Measurements from ENCODE around the gene FRMD5.

Gene FRMD5

DNA sequence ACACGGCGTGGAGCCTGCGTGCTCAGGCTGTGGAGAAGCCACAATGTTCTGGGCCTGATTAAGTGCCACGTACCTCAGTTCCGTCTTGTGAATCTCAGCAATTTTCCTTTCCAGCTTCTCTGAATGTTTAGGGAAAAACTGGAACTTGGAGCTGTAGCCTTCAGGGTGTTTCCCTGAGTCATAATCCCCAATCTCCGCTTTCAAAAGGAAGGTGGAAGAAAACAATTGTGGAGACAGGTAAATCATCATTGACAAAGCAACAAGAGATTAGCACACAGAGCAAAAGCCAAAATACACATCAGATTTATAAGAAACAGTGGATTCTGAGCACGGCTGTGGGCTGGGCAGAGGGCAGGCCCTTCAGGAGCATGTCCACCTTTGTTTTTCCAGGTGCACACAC, 289.3 kb downstream of the FRMD5 start:
- H3K27ac ChIP-seq (ENCODE audit: low read length) = no peak overlapping the region
- ATAC-seq (ENCODE audit: insufficient read depth, low read depth) (no peak), DNase-seq (no peak)
- H3K79me2 ChIP-seq (ENCODE audit: insufficient read depth, low read length) = no peaks in the 10 kb centered on the region
- H3K27me3 ChIP-seq (ENCODE audit: insufficient read depth, low read length, poor library complexity) = no peaks in the 10 kb centered on the region
- no peak overlapping the region for H2AFZ ChIP-seq (ENCODE audit: low read depth, low read length)
- no peak for TF ChIP-seq CTCF (IDR thresholded peaks at IDR 0.05; ENCODE audit: borderline replicate concordance, extremely low read depth, low read length, poor library complexity, severe bottlenecking)
- no peak for TF ChIP-seq EZH2 (IDR thresholded peaks at IDR 0.05; ENCODE audit: borderline replicate concordance, low read depth, low read length, severe bottlenecking)
- no peak overlapping the region for H3K4me2 ChIP-seq (ENCODE audit: insufficient read depth, low read length)
- no peak overlapping the region for H3K4me3 ChIP-seq (ENCODE audit: low read depth in 1 of 2, low read length in 2 of 2)
- no peaks in the 10 kb centered on the region for H4K20me1 ChIP-seq (ENCODE audit: insufficient read depth, low read length)
- H3K9ac ChIP-seq (ENCODE audit: low read depth, low read length) = no peak overlapping the region
- H3K4me1 ChIP-seq (ENCODE audit: insufficient read depth, low read length) = no peaks in the 10 kb centered on the region
- H3K36me3 ChIP-seq (ENCODE audit: insufficient read depth, low read length) = no peaks in the 10 kb centered on the region
- no peaks in the 10 kb centered on the region for H3K9me3 ChIP-seq (ENCODE audit: insufficient read depth, low read length, severe bottlenecking)

GRCh38 chr15:43903864-43904290, 291.2 kb downstream of the FRMD5 start:
- peak; percentile 71 for DNase-seq
- Histone ChIP-seq H3K9ac (ENCODE audit: low read depth, low read length) (no peak overlapping the region), H3K4me1 (ENCODE audit: insufficient read depth, low read length) (no peaks in the 10 kb centered on the region), H3K9me3 (ENCODE audit: insufficient read depth, low read length, severe bottlenecking) (no peaks in the 10 kb centered on the region), H3K36me3 (ENCODE audit: insufficient read depth, low read length) (no peaks in the 10 kb centered on the region), H3K4me2 (ENCODE audit: insufficient read depth, low read length) (no peak overlapping the region), H3K4me3 (ENCODE audit: low read depth in 1 of 2, low read length in 2 of 2) (no peak overlapping the region), H3K27me3 (ENCODE audit: insufficient read depth, low read length, poor library complexity) (no peaks in the 10 kb centered on the region), H2AFZ (ENCODE audit: low read depth, low read length) (no peak overlapping the region), H3K79me2 (ENCODE audit: insufficient read depth, low read length) (no peaks in the 10 kb centered on the region), H4K20me1 (ENCODE audit: insufficient read depth, low read length) (no peaks in the 10 kb centered on the region), H3K27ac (ENCODE audit: low read length) (no peak overlapping the region)
- TF ChIP-seq EZH2 (IDR thresholded peaks at IDR 0.05; ENCODE audit: borderline replicate concordance, low read depth, low read length, severe bottlenecking) (no peak), CTCF (IDR thresholded peaks at IDR 0.05; ENCODE audit: borderline replicate concordance, extremely low read depth, low read length, poor library complexity, severe bottlenecking) (peak; percentile 87)
- peak; percentile 92 for ATAC-seq (ENCODE audit: insufficient read depth, low read depth)

GRCh38 chr15:43901495-43901894, 293.6 kb downstream of the FRMD5 start:
- TF ChIP-seq CTCF (IDR thresholded peaks at IDR 0.05; ENCODE audit: borderline replicate concordance, extremely low read depth, low read length, poor library complexity, severe bottlenecking) (no peak), EZH2 (IDR thresholded peaks at IDR 0.05; ENCODE audit: borderline replicate concordance, low read depth, low read length, severe bottlenecking) (no peak)
- no peak overlapping the region for H3K4me3 ChIP-seq (ENCODE audit: low read depth in 1 of 2, low read length in 2 of 2)
- H3K4me1 ChIP-seq (ENCODE audit: insufficient read depth, low read length) = no peaks in the 10 kb centered on the region
- no peak for DNase-seq
- no peak overlapping the region for H3K9ac ChIP-seq (ENCODE audit: low read depth, low read length)
- H3K79me2 ChIP-seq (ENCODE audit: insufficient read depth, low read length) = no peaks in the 10 kb centered on the region
- no peaks in the 10 kb centered on the region for H3K9me3 ChIP-seq (ENCODE audit: insufficient read depth, low read length, severe bottlenecking)
- H4K20me1 ChIP-seq (ENCODE audit: insufficient read depth, low read length) = no peaks in the 10 kb centered on the region
- no peak overlapping the region for H2AFZ ChIP-seq (ENCODE audit: low read depth, low read length)
- ATAC-seq (ENCODE audit: insufficient read depth, low read depth) = no peak
- no peak overlapping the region for H3K27ac ChIP-seq (ENCODE audit: low read length)
- no peak overlapping the region for H3K4me2 ChIP-seq (ENCODE audit: insufficient read depth, low read length)
- H3K36me3 ChIP-seq (ENCODE audit: insufficient read depth, low read length) = no peaks in the 10 kb centered on the region
- H3K27me3 ChIP-seq (ENCODE audit: insufficient read depth, low read length, poor library complexity) = no peaks in the 10 kb centered on the region

DNA sequence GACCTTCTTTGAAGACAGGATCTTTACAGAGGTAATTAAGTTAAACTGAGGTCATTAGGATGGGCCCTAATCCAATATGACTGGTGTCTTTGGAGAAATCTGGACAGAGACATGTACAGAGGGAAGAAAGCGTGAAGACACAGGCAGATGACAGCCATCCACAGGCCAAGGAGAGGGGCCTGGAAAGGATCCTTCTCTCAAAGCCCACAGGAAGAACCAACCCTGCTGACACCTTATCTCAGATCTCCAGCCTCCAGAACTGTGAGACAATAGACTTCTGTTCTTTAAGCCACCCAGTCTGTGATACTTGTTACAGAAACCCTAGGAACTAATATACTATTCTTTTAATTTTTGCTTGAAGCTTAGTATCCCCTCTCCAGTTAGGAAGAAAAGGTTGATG, 294.1 kb downstream of the FRMD5 start:
- Histone ChIP-seq H3K4me1 (ENCODE audit: insufficient read depth, low read length) (no peaks in the 10 kb centered on the region), H3K79me2 (ENCODE audit: insufficient read depth, low read length) (no peaks in the 10 kb centered on the region), H3K4me2 (ENCODE audit: insufficient read depth, low read length) (no peak overlapping the region), H4K20me1 (ENCODE audit: insufficient read depth, low read length) (no peaks in the 10 kb centered on the region), H3K27me3 (ENCODE audit: insufficient read depth, low read length, poor library complexity) (no peaks in the 10 kb centered on the region), H3K9me3 (ENCODE audit: insufficient read depth, low read length, severe bottlenecking) (no peaks in the 10 kb centered on the region), H3K27ac (ENCODE audit: low read length) (no peak overlapping the region), H3K36me3 (ENCODE audit: insufficient read depth, low read length) (no peaks in the 10 kb centered on the region), H3K9ac (ENCODE audit: low read depth, low read length) (no peak overlapping the region), H2AFZ (ENCODE audit: low read depth, low read length) (no peak overlapping the region), H3K4me3 (ENCODE audit: low read depth in 1 of 2, low read length in 2 of 2) (no peak overlapping the region)
- TF ChIP-seq CTCF (IDR thresholded peaks at IDR 0.05; ENCODE audit: borderline replicate concordance, extremely low read depth, low read length, poor library complexity, severe bottlenecking) = no peak
- no peak for TF ChIP-seq EZH2 (IDR thresholded peaks at IDR 0.05; ENCODE audit: borderline replicate concordance, low read depth, low read length, severe bottlenecking)
- ATAC-seq (ENCODE audit: insufficient read depth, low read depth) = no peak
- no peak for DNase-seq
